DOHH2 (cell line): Measurements from ENCODE around the gene PSMD3.

Experiments used
- H3F3A ChIP-seq: fragments of 200-600 bp; sonication (generic), shearing (Covaris generic); 2 replicates; pipeline ENCODE4 v1.6.0; 2016; ENCODE audit warnings: antibody characterized with exemption, mild to moderate bottlenecking; ENCODE audit not compliant: control insufficient read depth, insufficient read depth
- H3K27ac ChIP-seq: fragments of 200-600 bp; sonication (generic); 2 replicates; pipeline ENCODE4 v1.5.1; 2014; ENCODE audit warnings: low read depth, mild to moderate bottlenecking, low read length, moderate library complexity
- H3K27me3 ChIP-seq: fragments of 200-600 bp; sonication (generic); 2 replicates; pipeline ENCODE4 v1.6.1; 2014; ENCODE audit warnings: mild to moderate bottlenecking, low read length, mixed read lengths; ENCODE audit not compliant: control insufficient read depth
- H3K36me3 ChIP-seq: fragments of 200-600 bp; sonication (generic); 2 replicates; pipeline ENCODE4 v1.6.1; 2014; ENCODE audit warnings: mild to moderate bottlenecking, low read length, moderate library complexity, mixed read lengths; ENCODE audit not compliant: control insufficient read depth
- H3K4me1 ChIP-seq: fragments of 200-600 bp; sonication (generic); 2 replicates; pipeline ENCODE4 v1.6.1; 2014; ENCODE audit warnings: mild to moderate bottlenecking, low read length, mixed read lengths; ENCODE audit not compliant: control insufficient read depth
- H3K4me2 ChIP-seq: fragments of 200-600 bp; sonication (generic); 2 replicates; pipeline ENCODE4 v1.6.0; 2014; ENCODE audit warnings: mild to moderate bottlenecking, low read length, moderate library complexity
- H3K4me3 ChIP-seq: fragments of 200-600 bp; sonication (generic); 2 replicates; pipeline ENCODE4 v1.5.1; 2014; ENCODE audit warnings: mild to moderate bottlenecking, low read length, mixed read lengths
- H3K79me2 ChIP-seq: fragments of 200-600 bp; sonication (generic); 2 replicates; pipeline ENCODE4 v1.6.1; 2014; ENCODE audit warnings: mild to moderate bottlenecking, low read length, mixed read lengths; ENCODE audit not compliant: control insufficient read depth
- H3K9me2 ChIP-seq: fragments of 200-600 bp; sonication (generic); replicated peaks from 2 replicates; pipeline ENCODE4 v1.6.1; 2014; ENCODE audit warnings: mild to moderate bottlenecking, low read length, mixed read lengths; ENCODE audit not compliant: control insufficient read depth
- H3K9me3 ChIP-seq: fragments of 200-600 bp; sonication (generic); 2 replicates; pipeline ENCODE4 v1.6.1; 2014; ENCODE audit warnings: antibody characterized with exemption, low read length, mixed read lengths; ENCODE audit not compliant: control insufficient read depth, insufficient read depth
- H4K20me1 ChIP-seq: fragments of 200-600 bp; sonication (generic); 2 replicates; pipeline ENCODE4 v1.6.0; 2014; ENCODE audit warnings: low read depth, mild to moderate bottlenecking, antibody characterized with exemption, low read length, moderate library complexity; ENCODE audit not compliant: control insufficient read depth, insufficient read depth
- CTCF ChIP-seq: fragments of 200-600 bp; sonication (generic); IDR thresholded peaks from one replicate; pipeline ENCODE4 v1.5.1; 2014; ENCODE audit warnings: antibody characterized with exemption, mild to moderate bottlenecking, low read depth, low read length; ENCODE audit not compliant: poor library complexity, severe bottlenecking
- EZH2phosphoT487 ChIP-seq: fragments of 200-600 bp; sonication (generic); IDR thresholded peaks from 2 replicates; pipeline ENCODE4 v1.6.1; 2017; ENCODE audit warnings: borderline replicate concordance, mild to moderate bottlenecking, antibody characterized with exemption, low read length, moderate library complexity, mixed read lengths

PSMD3 gene

GRCh38 chr17:40020146-40020545 is 39.5 kb downstream of the PSMD3 start:
- no peaks in the 10 kb centered on the region for H4K20me1 ChIP-seq
- TF ChIP-seq CTCF (no peak), EZH2phosphoT487 (no peak)
- H3K4me3 ChIP-seq, result no peak overlapping the region
- peaks cover 3% of the 10 kb centered on the region for H3K4me1 ChIP-seq
- H3F3A ChIP-seq, result no peaks in the 10 kb centered on the region
- no peaks in the 10 kb centered on the region for H3K9me3 ChIP-seq
- H3K9me2 ChIP-seq, result no peaks in the 10 kb centered on the region
- H3K27ac ChIP-seq, result no peak overlapping the region
- H3K79me2 ChIP-seq, result no peaks in the 10 kb centered on the region
- peaks cover 21% of the 10 kb centered on the region for H3K36me3 ChIP-seq
- no peak overlapping the region for H3K4me2 ChIP-seq
- H3K27me3 ChIP-seq, result no peaks in the 10 kb centered on the region

- peaks cover 35% of the 10 kb centered on the region for H3K36me3 ChIP-seq
Observed at GRCh38 chr17:40021451-40021971, 40.9 kb downstream of the PSMD3 start.

GRCh38 chr17:40022497-40022896 is 41.9 kb downstream of the PSMD3 start:
- H3K27ac ChIP-seq, result no peak overlapping the region
- H3F3A ChIP-seq, result no peaks in the 10 kb centered on the region
- no peaks in the 10 kb centered on the region for H4K20me1 ChIP-seq
- H3K4me2 ChIP-seq, result no peak overlapping the region
- H3K9me2 ChIP-seq, result no peaks in the 10 kb centered on the region
- TF ChIP-seq EZH2phosphoT487, result no peak
- TF ChIP-seq CTCF, result no peak
- no peaks in the 10 kb centered on the region for H3K79me2 ChIP-seq
- no peak overlapping the region for H3K4me3 ChIP-seq
- H3K27me3 ChIP-seq, result no peaks in the 10 kb centered on the region
- peaks cover 38% of the 10 kb centered on the region for H3K36me3 ChIP-seq
- no peaks in the 10 kb centered on the region for H3K9me3 ChIP-seq
- no peaks in the 10 kb centered on the region for H3K4me1 ChIP-seq

More at GRCh38 chr17:40021451-40021971, 40.9 kb downstream of the PSMD3 start:
- H3K4me1 ChIP-seq, result no peaks in the 10 kb centered on the region
- no peak overlapping the region for H3K27ac ChIP-seq
- H3K4me2 ChIP-seq, result no peak overlapping the region
- no peaks in the 10 kb centered on the region for H3K9me3 ChIP-seq
- H3K27me3 ChIP-seq, result no peaks in the 10 kb centered on the region
- no peak overlapping the region for H3K4me3 ChIP-seq
- H3F3A ChIP-seq, result no peaks in the 10 kb centered on the region
- no peaks in the 10 kb centered on the region for H4K20me1 ChIP-seq
- no peaks in the 10 kb centered on the region for H3K79me2 ChIP-seq
- no peaks in the 10 kb centered on the region for H3K9me2 ChIP-seq
- no peak for TF ChIP-seq CTCF
- TF ChIP-seq EZH2phosphoT487, result no peak
